Stimulated activated CD4-positive, alpha-beta T cell treated with anti-CD3 and anti-CD28 coated beads, TNF-alpha, amount 100 ng/mL, for 4 hours (primary cell): ENCODE data around the gene DIPK2B.

ENCODE experiments used
- DNase-seq, 3 experiments: peaks; one replicate each; pipeline ENCODE4 v3.0.0-alpha.2; 2020; ENCODE audit warnings: low read depth in 3 of 3

DIPK2B gene, protein sequence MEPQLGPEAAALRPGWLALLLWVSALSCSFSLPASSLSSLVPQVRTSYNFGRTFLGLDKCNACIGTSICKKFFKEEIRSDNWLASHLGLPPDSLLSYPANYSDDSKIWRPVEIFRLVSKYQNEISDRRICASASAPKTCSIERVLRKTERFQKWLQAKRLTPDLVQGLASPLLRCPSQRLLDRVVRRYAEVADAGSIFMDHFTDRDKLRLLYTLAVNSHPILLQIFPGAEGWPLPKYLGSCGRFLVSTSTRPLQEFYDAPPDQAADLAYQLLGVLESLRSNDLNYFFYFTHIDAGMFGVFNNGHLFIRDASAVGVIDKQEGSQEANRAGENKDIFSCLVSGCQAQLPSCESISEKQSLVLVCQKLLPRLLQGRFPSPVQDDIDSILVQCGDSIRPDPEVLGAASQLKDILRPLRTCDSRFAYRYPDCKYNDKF

DNA sequence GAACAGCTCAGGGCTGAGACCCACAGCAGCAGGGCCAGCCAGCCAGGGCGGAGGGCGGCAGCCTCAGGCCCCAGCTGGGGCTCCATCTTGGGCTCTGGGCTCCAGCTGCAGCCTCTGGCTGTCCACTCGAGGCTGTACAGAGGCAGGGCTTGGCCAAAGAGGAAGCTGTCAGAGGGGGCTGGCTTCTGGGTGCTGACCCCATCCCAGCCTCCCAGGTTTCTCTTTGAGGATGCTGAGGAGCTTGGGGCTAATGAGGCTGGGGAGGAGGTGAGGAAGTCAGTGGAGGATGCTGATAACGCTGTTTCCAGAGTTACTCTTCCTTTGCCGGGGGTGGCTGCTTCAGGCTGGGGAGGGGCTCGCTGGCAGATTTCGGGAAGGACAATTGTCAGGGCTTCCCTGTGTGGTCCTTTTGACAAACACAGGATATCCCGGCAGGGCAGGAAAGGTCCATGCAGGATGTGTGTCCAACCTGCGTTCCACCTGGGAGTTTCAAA, at the start of gene DIPK2B:
Gene DIPK2B (minus strand): TSS at position 136 of the 494 bp plus-strand sequence. CDS start 50 bp downstream, at position 86.
- DNase-seq = no peak

DNA sequence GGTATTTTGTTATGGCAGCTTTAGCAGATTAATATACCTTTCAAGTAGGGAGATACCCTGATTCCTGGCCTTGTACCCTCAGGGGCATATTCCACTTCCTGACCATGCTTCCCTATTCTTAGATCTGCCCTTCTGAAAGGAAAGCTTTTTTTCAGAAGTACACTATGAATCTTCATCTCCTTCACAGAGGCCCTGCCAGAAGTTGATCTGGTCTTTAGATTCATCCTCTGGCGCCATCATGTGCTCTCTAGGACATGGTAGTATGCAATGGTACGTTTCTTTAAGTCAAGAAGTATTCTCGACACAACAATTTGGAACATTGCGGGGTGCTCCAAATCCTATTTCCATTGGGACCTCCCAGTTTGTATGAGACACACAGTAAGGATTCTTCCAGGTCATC, 39.6 kb upstream of the DIPK2B start:
- DNase-seq = no peak

DNA sequence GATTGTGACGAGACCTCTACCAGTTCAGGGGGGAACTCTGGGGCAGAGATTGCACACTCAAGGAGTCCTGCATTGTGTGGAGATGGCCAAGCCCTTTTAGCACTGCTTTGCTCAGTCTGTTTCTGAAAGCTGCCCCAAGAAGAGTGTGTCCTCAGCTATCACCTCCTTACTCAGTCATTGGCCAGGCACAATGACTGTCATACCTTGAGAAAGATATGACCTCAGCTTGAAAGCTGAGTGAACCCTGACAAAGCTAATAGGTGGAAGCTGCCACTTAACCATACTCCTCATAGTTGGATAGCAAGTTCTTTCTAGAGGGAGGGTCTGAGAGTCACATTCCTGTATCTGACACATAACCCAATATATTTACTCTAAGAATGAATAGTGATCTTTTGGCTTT, 37.8 kb upstream of the DIPK2B start:
- DNase-seq = no peak

DNA sequence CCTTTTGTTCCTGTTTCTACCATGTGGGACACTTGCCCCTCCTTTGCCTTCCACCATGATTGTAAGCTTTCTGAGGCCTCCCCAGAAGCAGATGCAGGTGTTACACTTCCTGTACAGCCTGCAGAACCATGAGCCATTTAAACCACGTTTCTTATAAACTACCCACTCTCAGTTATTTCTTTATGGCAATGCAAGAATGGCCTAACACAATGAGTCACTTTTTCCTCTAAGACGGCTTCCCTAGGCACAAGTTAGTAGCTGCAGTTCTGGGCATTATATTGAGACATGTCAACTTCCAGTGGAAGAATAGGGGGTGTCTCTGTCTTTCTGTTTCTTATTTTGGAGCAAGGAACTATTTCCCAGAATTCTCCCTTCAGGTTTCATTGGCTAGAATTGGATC, 32.9 kb upstream of the DIPK2B start:
- DNase-seq = no peak

DNA sequence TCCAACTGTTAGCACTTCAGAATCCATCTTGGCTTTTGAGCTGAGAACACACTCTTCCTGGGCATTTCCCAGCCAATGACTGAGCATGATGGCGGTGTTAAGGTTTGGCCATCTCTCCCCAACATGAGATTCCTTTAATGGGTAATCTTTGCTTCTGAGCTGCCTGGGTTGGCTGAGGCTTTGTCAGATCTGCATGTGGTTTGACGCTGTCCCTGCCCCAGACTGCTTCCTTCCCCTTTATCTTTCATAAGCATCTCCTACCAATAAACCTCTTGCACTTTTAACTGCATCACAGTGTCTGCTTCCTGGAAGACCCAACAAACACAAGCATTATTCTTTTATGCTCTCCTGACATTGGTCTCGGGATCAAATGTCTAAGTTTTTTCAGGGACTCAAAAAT, 31.5 kb upstream of the DIPK2B start:
- DNase-seq = no peak

DNA sequence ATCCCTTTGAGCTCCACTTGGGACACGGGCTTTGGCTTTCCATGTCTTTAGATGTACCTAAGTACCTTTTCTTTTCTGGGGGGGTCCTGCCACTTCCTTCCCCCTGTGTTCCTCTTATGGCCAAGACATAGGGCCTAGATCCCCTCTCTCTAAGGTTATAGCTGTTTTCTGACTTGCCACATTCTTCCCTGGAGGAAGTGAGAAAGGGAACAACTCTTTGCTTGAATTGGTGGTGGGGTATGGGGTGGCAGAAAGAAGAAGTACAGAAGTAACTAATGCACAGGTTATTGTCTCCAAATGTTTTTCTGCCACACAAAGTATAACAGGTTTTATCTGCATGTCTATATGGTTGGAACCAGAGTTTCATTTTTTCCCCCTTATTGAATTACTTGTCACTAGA, 29.7 kb upstream of the DIPK2B start:
- no peak for DNase-seq

DNA sequence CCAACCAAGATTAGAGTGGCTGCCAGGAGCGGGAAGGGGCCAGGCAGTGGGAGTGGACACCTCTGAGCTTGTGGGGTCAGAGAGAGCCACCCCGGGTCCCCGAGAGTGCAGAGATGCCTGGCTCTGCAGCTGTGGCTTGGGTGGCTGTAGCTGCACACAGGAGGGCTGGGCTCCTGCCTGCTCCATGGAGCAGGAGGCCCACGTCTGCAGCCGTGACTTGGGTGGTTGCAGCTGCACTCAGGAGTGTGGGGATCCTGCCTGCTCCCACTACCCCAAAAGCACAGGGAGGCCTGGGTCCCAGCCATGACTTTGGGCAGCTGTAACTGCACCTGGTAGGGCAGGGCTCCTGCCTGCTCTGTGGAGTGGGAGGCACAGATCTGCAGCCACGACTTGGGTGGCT, 28.7 kb upstream of the DIPK2B start:
- no peak for DNase-seq

DNA sequence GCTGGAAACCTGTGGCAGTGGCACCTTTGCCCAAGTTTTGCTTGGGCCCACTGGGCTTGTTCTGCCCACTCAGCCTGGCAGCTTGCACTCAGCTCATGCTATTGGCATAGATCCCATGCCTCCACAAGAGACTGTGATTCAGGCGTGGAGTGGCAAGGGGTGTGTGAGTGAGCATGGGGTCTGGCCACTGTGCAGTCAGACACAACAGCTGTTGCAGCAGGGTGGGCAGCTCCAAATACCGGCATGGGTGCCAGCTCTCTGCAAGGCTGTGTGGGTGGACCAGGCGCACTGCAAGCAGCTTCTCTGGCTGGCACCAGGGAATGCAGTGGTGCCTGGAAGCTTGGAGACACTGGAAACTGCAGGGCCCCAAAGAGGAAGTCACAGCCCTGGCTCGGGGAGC, 27.4 kb upstream of the DIPK2B start:
- no peak for DNase-seq

DNA sequence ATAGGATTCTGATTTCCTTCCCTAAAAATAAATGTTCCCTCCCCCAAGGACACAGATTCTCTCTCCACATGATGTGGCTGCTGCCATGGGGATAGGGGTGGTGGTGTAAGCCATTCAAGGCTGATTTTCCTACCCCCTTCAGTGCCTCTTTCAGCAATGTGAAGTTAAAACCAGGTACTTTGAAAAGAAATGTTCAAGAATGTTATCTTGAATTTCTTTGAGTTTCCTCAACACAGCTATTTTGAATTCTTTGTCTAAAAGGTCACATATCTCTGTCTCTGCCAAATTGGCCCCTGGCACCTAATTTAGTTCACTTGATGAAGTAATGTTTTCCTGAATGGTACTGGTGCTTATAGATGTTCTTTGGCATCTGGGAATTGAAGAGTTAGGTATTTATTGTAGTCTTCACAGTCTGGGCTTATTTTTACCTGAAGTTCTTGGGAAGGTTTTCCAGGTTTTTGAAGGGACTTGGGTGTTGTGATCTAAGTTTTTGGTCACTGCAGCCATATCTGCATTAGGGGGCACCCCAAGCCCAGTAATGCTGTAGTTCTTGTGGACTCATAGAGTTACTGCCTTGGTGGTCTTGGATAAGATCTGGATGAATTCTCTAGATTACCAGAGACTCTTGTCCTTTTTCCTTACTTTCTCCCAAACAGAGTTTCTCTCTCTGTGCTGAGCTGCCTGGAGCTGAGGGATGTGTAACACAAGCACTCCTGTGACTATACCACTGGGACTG, 7.6 kb upstream of the DIPK2B start:
- DNase-seq = no peak

DNA sequence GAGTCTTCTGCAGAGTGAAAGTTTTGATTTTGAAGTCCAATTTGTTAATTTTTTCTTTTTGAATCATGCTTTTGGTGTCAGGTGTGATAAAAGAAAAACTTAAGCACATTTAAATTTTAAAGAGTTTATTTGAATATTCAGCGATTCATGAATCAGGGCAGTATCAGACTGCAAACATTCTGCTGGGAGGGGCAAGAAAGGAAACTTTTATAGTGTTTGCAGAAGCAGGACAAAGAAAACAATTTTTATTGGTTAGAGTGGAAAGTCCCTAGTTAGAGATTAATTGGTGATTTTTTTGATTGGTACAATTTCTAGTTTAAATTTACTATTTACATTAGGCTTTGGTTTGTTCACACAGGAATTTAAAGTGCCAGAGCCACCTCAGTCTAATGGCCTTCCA, 1.5 kb upstream of the DIPK2B start:
- no peak for DNase-seq

DNA sequence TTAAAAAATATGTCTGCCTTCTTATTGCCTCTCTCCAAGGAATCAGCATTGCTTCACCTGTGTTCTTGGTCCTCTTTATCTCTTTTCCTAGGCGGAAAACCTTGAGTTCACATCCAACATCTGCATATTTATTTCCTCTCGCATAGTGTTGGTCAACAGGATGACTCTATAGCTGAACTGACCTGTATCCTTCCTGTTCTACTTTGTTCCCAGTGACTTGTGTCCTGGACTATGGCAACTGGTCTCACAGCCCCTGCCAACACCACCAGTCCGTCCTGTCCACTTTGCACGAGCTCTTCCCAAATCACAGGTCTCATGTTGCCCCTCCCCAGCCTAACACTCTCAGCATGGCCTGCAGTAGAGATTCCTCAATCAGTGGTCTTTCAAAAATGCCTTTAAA, 2.0 kb downstream of the DIPK2B start:
- no peak for DNase-seq

DNA sequence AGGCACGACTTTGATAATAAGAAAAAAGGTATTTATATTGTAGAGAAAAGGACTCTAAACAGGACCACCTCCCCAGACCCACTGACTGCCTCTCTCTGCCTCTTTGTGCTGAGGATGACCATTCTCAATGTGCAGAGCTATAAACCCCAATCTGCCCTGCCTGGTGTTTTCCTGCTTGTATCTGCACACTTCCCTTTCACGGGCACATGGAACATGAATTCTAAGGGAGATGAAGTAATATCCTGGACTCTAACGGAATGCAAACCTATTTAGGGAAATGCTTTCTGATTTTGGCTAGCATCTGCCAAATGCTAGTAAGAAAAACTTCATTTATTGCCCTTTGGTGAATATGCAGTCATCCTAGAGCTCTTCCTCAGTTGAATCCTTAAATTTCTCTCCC, 2.4 kb downstream of the DIPK2B start:
- no peak for DNase-seq

DNA sequence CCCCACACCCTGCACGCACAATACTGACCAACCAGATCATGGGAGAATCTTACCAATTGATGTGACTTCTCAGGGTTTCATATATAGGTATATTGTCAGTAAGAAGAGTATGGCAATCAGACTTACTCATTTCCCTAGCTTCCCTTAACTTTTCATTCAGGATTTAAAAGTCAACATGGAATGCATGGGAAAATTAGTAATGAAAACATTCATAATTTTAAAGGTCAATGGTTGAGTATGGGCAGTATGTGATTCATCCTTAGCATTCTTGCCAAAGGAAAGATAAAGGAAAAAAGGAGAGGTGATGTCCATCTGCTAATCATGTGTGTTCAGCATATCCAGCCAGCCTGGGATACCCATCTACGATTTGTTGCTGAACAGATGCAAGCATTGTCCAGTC, 4.0 kb downstream of the DIPK2B start:
- no peak for DNase-seq

DNA sequence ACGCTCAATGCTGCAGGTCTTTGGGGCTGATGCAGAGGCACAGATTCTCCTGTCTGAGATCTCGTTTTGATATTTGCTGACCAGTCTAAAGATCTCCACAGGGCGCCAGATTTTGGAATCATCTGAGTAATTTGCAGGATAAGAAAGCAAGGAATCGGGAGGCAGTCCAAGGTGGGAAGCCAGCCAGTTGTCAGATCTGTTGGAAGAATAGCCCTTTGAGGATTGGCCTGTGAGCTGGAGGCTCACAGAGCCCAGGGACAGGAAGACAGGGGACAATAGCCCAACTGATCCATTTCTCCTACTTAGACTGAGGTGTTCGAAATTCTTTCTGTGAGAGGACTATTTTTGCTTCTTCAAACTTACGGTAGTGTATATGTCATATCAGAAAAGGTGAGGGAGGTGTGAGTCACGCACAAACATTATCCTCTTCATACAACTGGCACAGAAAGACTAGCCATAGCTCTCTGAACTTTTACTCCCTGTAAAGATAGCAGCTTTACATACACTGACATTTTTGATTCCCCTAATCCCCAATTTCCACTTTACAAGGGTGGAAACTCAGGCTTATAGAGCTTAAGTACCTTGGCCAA, 8.8 kb downstream of the DIPK2B start:
- no peak for DNase-seq

DNA sequence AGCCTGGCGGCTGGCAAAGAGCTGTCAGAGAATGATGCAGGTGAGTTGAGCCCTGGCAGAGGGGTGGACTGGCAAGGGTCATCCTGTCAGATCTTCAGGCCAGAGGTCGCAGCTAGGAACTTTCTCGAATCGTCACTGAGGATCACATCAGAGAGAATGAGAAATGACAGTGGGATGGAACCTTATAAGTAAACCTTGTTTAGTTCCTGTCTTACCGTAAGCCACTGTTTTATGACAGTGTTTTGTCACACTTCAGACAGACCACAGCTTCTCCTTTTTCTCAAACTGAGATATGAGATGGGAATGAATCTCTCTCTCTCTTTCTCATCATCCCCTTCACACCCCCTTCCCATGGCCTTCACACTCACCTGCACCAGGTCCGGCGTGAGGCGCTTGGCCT, 9.3 kb downstream of the DIPK2B start:
- DNase-seq = no peak

DNA sequence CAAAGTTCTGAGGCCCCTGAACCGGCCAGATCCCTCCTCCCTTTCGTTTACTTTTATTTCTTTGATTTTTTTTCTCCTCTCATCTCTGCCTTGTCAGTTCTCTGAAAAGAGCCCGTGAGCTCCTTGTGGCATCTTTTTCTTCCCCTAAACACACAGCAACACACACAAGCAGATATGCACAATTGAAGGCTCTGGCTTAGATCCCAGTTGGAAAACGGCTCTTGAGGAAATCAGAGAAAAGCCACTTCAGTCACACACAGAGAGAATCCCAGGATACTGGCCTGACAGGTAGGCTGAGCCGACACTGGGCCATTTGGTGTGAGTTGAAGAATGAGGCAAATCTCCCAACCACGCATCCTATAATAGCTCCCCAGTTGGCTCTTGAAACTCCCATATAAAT, 12.9 kb downstream of the DIPK2B start:
- no peak for DNase-seq

DNA sequence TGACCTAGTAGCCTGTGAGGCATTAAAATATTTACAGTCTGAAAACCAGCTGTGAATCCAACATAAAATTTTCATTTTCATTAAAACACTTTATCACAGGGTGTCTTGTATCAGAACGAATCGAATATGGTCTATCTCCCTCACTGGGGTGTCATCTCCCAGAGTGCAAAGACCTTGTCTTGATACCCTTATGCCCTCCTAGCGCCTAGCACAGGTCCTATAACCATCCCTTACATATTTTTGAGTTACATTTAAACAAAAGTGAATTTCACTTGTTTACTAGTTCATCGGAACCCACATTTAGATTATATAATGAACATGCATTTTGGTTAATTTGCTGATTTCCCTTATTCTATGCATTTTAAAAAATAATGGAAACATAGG, 14.0 kb downstream of the DIPK2B start:
- no peak for DNase-seq

DNA sequence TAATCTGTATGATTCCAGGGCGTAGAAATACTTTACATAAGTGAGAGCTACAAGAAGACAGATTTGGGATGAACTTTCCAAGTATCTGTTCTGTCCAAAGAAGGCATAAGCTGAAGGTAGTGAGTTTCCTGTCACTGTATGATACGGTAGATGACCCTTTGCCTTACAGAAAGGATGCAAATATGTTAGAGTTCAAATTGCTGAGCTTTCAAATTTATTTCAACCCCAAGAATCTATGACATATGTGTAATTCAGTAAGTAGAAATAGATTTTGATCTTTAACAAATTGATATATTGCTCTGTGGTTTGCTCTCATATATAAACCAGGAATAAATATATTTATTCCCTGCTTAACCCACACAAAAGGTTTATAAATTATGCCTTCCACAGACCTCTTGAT, 16.5 kb downstream of the DIPK2B start:
- no peak for DNase-seq

DNA sequence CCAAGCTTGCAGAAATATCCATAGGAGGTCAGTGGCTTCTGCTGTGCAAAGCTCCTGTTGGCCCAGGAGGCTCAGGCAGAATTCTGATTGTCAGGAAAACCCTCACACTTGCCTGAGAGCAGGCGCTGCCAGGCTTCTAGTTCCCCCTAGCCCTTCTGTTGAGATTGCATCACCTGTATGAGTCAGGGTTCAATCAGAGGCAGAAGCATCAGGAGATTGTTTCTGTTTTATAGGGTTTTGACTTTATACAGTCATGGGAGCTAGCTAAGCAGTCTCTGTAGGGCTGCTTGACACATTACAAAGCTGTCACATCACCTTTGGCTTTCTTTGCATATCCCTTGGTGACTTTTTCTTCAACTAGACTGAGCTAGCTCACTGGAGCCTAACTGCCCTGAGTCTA, 27.8 kb downstream of the DIPK2B start:
- DNase-seq = no peak

DNA sequence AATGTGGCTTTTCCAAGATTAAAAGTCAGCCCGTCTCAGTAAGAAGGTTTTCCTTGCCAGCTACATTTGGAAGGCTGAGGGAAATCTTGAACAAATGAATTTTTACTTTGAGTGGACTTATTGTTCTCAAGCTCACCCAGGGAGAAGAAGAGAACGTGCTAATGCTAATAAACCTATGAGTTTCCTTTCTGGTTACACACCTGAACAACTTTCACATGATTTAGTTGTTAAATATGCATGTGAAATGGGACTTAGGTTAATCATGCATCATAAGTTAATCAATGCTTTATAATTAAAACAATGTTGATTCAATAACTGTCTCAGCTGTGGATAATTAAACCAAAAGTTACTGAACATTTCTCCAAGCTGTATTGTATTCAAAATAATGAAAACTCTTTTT, 33.9 kb downstream of the DIPK2B start:
- no peak for DNase-seq

DNA sequence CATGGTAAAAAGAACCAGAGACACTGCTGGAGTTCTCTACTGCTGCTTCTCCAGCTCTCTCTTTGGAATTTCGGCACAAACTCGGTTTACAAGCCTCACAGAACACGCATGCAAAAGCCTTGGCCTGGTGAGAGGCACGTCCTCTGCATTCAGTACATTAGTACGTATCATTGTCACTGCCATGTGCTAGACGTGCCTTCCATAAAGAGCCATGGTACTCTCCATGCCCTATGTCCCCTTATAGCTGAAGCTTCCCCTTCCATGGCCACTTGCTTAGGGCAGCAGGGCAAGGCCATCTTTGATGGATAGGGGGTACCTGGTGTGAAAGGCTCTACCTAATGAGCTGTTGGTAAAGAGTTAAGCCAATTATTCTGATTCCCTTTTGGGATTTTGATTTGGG, 35.0 kb downstream of the DIPK2B start:
- no peak for DNase-seq

DNA sequence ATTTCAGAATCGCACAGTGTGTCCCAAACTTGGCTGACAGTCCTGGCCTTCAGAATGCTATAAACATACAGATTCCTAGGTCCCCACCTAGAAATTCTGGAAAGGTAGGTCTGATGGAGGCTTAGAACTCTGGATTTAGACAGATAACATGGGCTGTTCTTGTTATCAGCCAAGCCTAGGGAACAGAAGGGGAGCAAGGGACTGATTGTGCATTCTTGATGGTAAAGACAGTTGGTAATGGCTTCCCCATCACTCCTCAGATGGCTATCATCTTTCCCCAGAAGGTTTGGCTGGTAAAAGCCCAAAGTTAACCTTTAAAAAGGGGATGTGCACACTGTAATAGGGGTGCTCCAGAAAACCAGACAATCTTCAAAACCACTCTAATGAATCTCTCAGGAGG, 35.7 kb downstream of the DIPK2B start:
- no peak for DNase-seq
